ENCODE data around the gene TMEM108. TPM values are rescaled to one million over a fixed set of nuclear protein-coding genes. Genes with fewer than 3 reads are reported as not detected.
A peak's percentile ranks its signal among the peaks of the same experiment; 100 is the strongest.

Gene TMEM108
- polyA plus RNA-seq, 1 of the 3 experiments (the other 2 are of a cell fraction) = 8.6 TPM

DNA sequence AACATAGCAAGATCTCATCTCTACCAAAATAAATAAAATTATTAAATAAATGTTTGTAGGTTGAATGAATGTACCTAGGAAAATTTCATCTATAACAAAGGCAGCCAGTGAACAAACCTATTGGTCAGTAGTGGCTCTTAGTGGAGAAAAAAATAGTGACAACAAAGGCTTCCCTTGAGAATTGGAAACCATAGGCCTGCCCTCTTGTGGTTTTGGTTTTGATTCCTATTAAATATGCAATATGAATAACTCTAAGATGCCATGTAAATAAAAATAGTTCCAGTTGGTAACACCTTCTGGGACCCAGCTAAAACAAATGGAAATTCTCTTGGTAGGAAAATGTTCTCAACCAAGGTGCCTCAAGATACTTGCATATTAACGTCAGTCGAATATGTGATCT is 216.0 kb downstream of the TMEM108 start:
- Histone ChIP-seq H3K27me3 (ENCODE audit: insufficient read depth) (no peaks in the 10 kb centered on the region), H3K4me3 (ENCODE audit: low read depth in 2 of 2, low read length in 1 of 2) (no peak overlapping the region), H3K27ac (ENCODE audit: low read depth in 2 of 2, low read length in 1 of 2) (no peak overlapping the region), H3K36me3 (replicated peaks in 1 of 2; ENCODE audit: control insufficient read depth in 1 of 2, insufficient read depth in 2 of 2, low read length in 1 of 2) (peaks cover 3% of the 10 kb centered on the region in 2 experiments), H3K4me1 (ENCODE audit: control insufficient read depth in 1 of 2, insufficient read depth in 2 of 2, low read depth in 1 of 2, low read length in 1 of 2) (peaks cover 10 to 17% of the 10 kb centered on the region in 2 experiments; a peak in 3 of 4 replicates), H2AFZ (ENCODE audit: low read depth) (no peak overlapping the region), H3K9ac (no peak overlapping the region), H3K4me2 (no peak overlapping the region), H3K9me2 (no peaks in the 10 kb centered on the region), H4K20me1 (ENCODE audit: insufficient read depth) (no peaks in the 10 kb centered on the region), H3F3A (replicated peaks; ENCODE audit: insufficient read depth) (peaks cover 29% of the 10 kb centered on the region), H3K9me3 (0 out of 2 replicates have a peak, but pooled peaks cover 4% of the 10 kb centered on the region), H3K79me2 (ENCODE audit: insufficient read depth) (no peaks in the 10 kb centered on the region; the same call in 1 of the 2 replicates)
- TF ChIP-seq POLR2AphosphoS5 (IDR thresholded peaks at IDR 0.05; ENCODE audit: low read depth, low read length) (no peak), RCOR1 (IDR thresholded peaks at IDR 0.05; ENCODE audit: low read length) (no peak), TEAD4 (IDR thresholded peaks at IDR 0.05; ENCODE audit: borderline replicate concordance, insufficient read depth) (no peak), ELF1 (IDR thresholded peaks at IDR 0.05) (no peak), NFIC (IDR thresholded peaks at IDR 0.05; ENCODE audit: borderline replicate concordance) (no peak), FOXJ3 (CRISPR knock-in tag; IDR thresholded peaks at IDR 0.05) (no peak), TAF1 (IDR thresholded peaks at IDR 0.05; ENCODE audit: borderline replicate concordance, low read depth, low read length) (no peak), EP300 (IDR thresholded peaks at IDR 0.05; ENCODE audit: borderline replicate concordance in 1 of 2, low read depth in 1 of 2, low read length in 1 of 2) (no peak), GABPA (IDR thresholded peaks at IDR 0.05; ENCODE audit: low read depth) (no peak), JUND (IDR thresholded peaks at IDR 0.05) (no peak), CHD2 (IDR thresholded peaks at IDR 0.05; ENCODE audit: low read length, partially characterized antibody) (no peak), NRF1 (IDR thresholded peaks at IDR 0.05; ENCODE audit: low read depth, low read length) (no peak), MXI1 (IDR thresholded peaks at IDR 0.05; ENCODE audit: low read depth, low read length) (no peak), MEF2A (IDR thresholded peaks at IDR 0.05; ENCODE audit: borderline replicate concordance, low read depth) (no peak)
- TF ChIP-seq, protein P1, sequence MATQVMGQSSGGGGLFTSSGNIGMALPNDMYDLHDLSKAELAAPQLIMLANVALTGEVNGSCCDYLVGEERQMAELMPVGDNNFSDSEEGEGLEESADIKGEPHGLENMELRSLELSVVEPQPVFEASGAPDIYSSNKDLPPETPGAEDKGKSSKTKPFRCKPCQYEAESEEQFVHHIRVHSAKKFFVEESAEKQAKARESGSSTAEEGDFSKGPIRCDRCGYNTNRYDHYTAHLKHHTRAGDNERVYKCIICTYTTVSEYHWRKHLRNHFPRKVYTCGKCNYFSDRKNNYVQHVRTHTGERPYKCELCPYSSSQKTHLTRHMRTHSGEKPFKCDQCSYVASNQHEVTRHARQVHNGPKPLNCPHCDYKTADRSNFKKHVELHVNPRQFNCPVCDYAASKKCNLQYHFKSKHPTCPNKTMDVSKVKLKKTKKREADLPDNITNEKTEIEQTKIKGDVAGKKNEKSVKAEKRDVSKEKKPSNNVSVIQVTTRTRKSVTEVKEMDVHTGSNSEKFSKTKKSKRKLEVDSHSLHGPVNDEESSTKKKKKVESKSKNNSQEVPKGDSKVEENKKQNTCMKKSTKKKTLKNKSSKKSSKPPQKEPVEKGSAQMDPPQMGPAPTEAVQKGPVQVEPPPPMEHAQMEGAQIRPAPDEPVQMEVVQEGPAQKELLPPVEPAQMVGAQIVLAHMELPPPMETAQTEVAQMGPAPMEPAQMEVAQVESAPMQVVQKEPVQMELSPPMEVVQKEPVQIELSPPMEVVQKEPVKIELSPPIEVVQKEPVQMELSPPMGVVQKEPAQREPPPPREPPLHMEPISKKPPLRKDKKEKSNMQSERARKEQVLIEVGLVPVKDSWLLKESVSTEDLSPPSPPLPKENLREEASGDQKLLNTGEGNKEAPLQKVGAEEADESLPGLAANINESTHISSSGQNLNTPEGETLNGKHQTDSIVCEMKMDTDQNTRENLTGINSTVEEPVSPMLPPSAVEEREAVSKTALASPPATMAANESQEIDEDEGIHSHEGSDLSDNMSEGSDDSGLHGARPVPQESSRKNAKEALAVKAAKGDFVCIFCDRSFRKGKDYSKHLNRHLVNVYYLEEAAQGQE (IDR thresholded peaks at IDR 0.05; ENCODE audit: low read depth, low read length) = no peak
- DNase-seq = no peak
- WGBS (ENCODE audit: low lambda C conversion rate) = 88% methylated on average over 2 of the region's 2 CpGs
- CTCF ChIA-PET = no interaction called here
- POLR2A ChIA-PET = no interaction called here

DNA sequence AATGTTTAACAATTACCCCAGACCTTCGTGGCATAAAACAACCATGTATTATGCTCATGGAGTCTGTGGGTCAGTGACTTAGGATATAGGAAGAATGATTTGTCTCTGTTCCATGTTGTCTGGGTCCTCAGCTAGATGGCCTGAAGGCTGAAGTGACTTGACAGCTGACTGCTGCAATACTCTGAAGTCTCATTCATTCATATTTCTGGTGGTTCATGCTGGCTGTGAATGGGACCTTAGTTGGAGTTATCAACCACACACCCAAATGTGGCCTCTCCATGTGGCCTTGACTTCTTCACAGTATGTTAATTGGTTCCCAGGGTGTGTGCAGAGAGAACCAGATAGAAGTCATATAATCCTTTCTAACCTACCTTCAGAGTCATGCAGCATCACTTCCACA is 216.5 kb downstream of the TMEM108 start:
- Histone ChIP-seq H4K20me1 (ENCODE audit: insufficient read depth) (no peaks in the 10 kb centered on the region), H3K9me2 (no peaks in the 10 kb centered on the region), H3K27me3 (ENCODE audit: insufficient read depth) (no peaks in the 10 kb centered on the region), H3F3A (replicated peaks; ENCODE audit: insufficient read depth) (peaks cover 29% of the 10 kb centered on the region), H3K36me3 (replicated peaks in 1 of 2; ENCODE audit: control insufficient read depth in 1 of 2, insufficient read depth in 2 of 2, low read length in 1 of 2) (peaks cover 3% of the 10 kb centered on the region in 2 experiments), H3K9me3 (0 out of 2 replicates have a peak, but pooled peaks cover 4% of the 10 kb centered on the region), H3K4me3 (ENCODE audit: low read depth in 2 of 2, low read length in 1 of 2) (no peak overlapping the region), H2AFZ (ENCODE audit: low read depth) (no peak overlapping the region), H3K27ac (ENCODE audit: low read depth in 2 of 2, low read length in 1 of 2) (peak overlapping the region in 1 of 2 experiments; percentile 22; a peak in 1 of 4 replicates), H3K4me2 (no peak overlapping the region), H3K4me1 (ENCODE audit: control insufficient read depth in 1 of 2, insufficient read depth in 2 of 2, low read depth in 1 of 2, low read length in 1 of 2) (peaks cover 10 to 17% of the 10 kb centered on the region in 2 experiments; a peak in 3 of 4 replicates), H3K9ac (no peak overlapping the region), H3K79me2 (ENCODE audit: insufficient read depth) (no peaks in the 10 kb centered on the region; the same call in 1 of the 2 replicates)
- no peak for DNase-seq
- WGBS (ENCODE audit: low lambda C conversion rate) = 79% methylated on average over 1 of the region's 1 CpG
- ChIA-PET CTCF (no interaction called here), POLR2A (no interaction called here)
- no peak for TF ChIP-seq FOXJ3 (CRISPR knock-in tag; IDR thresholded peaks at IDR 0.05)
- no peak for TF ChIP-seq MEF2A (IDR thresholded peaks at IDR 0.05; ENCODE audit: borderline replicate concordance, low read depth)
- no peak for TF ChIP-seq RCOR1 (IDR thresholded peaks at IDR 0.05; ENCODE audit: low read length)
- no peak for TF ChIP-seq ELF1 (IDR thresholded peaks at IDR 0.05)
- TF ChIP-seq MXI1 (IDR thresholded peaks at IDR 0.05; ENCODE audit: low read depth, low read length) = no peak
- TF ChIP-seq CTCF (IDR thresholded peaks at IDR 0.05) = no peak
- TF ChIP-seq USF2 (IDR thresholded peaks at IDR 0.05; ENCODE audit: borderline replicate concordance, low read depth, low read length) = no peak
- TF ChIP-seq, protein P2, sequence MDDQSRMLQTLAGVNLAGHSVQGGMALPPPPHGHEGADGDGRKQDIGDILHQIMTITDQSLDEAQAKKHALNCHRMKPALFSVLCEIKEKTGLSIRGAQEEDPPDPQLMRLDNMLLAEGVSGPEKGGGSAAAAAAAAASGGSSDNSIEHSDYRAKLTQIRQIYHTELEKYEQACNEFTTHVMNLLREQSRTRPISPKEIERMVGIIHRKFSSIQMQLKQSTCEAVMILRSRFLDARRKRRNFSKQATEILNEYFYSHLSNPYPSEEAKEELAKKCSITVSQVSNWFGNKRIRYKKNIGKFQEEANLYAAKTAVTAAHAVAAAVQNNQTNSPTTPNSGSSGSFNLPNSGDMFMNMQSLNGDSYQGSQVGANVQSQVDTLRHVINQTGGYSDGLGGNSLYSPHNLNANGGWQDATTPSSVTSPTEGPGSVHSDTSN (IDR thresholded peaks at IDR 0.05) = no peak
- TF ChIP-seq, protein P3, sequence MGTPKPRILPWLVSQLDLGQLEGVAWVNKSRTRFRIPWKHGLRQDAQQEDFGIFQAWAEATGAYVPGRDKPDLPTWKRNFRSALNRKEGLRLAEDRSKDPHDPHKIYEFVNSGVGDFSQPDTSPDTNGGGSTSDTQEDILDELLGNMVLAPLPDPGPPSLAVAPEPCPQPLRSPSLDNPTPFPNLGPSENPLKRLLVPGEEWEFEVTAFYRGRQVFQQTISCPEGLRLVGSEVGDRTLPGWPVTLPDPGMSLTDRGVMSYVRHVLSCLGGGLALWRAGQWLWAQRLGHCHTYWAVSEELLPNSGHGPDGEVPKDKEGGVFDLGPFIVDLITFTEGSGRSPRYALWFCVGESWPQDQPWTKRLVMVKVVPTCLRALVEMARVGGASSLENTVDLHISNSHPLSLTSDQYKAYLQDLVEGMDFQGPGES (IDR thresholded peaks at IDR 0.05; ENCODE audit: low read depth, low read length) = no peak
- no peak for TF ChIP-seq JUND (IDR thresholded peaks at IDR 0.05)

All from SK-N-SH (cell line).